Trophoblast cell (in vitro differentiated cells and primary cell): ENCODE measurements around the gene DHH.

ENCODE experiments used
- DNase-seq, 2 donors: peaks; one replicate each; pipeline ENCODE4 v3.0.0-alpha.2; 2016
- H2AFZ ChIP-seq: 2 replicates; pipeline ENCODE4 v1.6.1; 2013; ENCODE audit warnings: low read length, moderate library complexity, mild to moderate bottlenecking; ENCODE audit not compliant: insufficient read depth, poor library complexity
- H2AK5ac ChIP-seq: 2 replicates; pipeline ENCODE4 v1.6.1; 2013; ENCODE audit warnings: mild to moderate bottlenecking, low read length
- H2BK120ac ChIP-seq: 2 replicates; pipeline ENCODE4 v1.6.1; 2013; ENCODE audit warnings: low read length, mild to moderate bottlenecking, moderate library complexity; ENCODE audit not compliant: insufficient read depth, poor library complexity
- H2BK12ac ChIP-seq: 2 replicates; pipeline ENCODE4 v1.6.1; 2013; ENCODE audit warnings: mild to moderate bottlenecking, low read length, moderate library complexity
- H2BK5ac ChIP-seq: 2 replicates; pipeline ENCODE4 v1.6.1; 2013; ENCODE audit warnings: low read length, low read depth, moderate library complexity, mild to moderate bottlenecking; ENCODE audit not compliant: poor library complexity
- H3K14ac ChIP-seq: 2 replicates; pipeline ENCODE4 v1.6.1; 2013; ENCODE audit warnings: mild to moderate bottlenecking, low read length
- H3K18ac ChIP-seq: 2 replicates; pipeline ENCODE4 v1.6.1; 2013; ENCODE audit warnings: mild to moderate bottlenecking, low read length
- H3K23ac ChIP-seq: 2 replicates; pipeline ENCODE4 v1.6.1; 2013; ENCODE audit warnings: low read length
- H3K27ac ChIP-seq: 2 replicates; pipeline ENCODE4 v1.5.1; 2013; ENCODE audit warnings: low read depth, mild to moderate bottlenecking, inconsistent platforms, low read length, moderate library complexity
- H3K27me3 ChIP-seq: 2 replicates; pipeline ENCODE4 v1.6.1; 2013; ENCODE audit warnings: inconsistent platforms, mild to moderate bottlenecking, low read length, moderate library complexity; ENCODE audit not compliant: insufficient read depth
- H3K36me3 ChIP-seq, 2 experiments: 1 replicate in 1 of 2; 2 replicates in 1 of 2; pipeline ENCODE4 v1.6.1; 2013; ENCODE audit warnings: low read length in 2 of 2, mild to moderate bottlenecking in 2 of 2, moderate library complexity in 1 of 2; ENCODE audit not compliant: insufficient read depth in 2 of 2, control insufficient read depth in 1 of 2
- H3K4ac ChIP-seq: 2 replicates; pipeline ENCODE4 v1.6.1; 2013; ENCODE audit warnings: low read depth, mild to moderate bottlenecking, low read length, moderate library complexity
- H3K4me1 ChIP-seq, 2 experiments: 1 replicate in 1 of 2; 2 replicates in 1 of 2; pipeline ENCODE4 v1.6.1; 2013; ENCODE audit warnings: low read length in 2 of 2, mild to moderate bottlenecking in 2 of 2, moderate library complexity in 1 of 2; ENCODE audit not compliant: insufficient read depth in 2 of 2, control insufficient read depth in 1 of 2
- H3K4me2 ChIP-seq: 2 replicates; pipeline ENCODE4 v1.6.1; 2013; ENCODE audit warnings: inconsistent platforms, mild to moderate bottlenecking, low read length, moderate library complexity
- H3K4me3 ChIP-seq: 2 replicates; pipeline ENCODE4 v1.5.1; 2013; ENCODE audit warnings: mild to moderate bottlenecking, low read depth, low read length, inconsistent platforms
- H3K79me1 ChIP-seq: one replicate; pipeline ENCODE4 v1.6.1; 2013; ENCODE audit warnings: low read length
- H3K79me2 ChIP-seq: 2 replicates; pipeline ENCODE4 v1.6.1; 2013; ENCODE audit warnings: low read length, mild to moderate bottlenecking; ENCODE audit not compliant: control insufficient read depth, insufficient read depth, poor library complexity
- H3K9ac ChIP-seq: 2 replicates; pipeline ENCODE4 v1.6.1; 2013; ENCODE audit warnings: mild to moderate bottlenecking, low read length
- H3K9me3 ChIP-seq: 2 replicates; pipeline ENCODE4 v1.6.1; 2013; ENCODE audit warnings: low read depth, mild to moderate bottlenecking, control low read depth, inconsistent platforms, low read length; ENCODE audit not compliant: insufficient read depth
- H4K12ac ChIP-seq: 2 replicates; pipeline ENCODE4 v1.6.1; 2013; ENCODE audit warnings: low read depth, mild to moderate bottlenecking, low read length, moderate library complexity
- H4K8ac ChIP-seq: 2 replicates; pipeline ENCODE4 v1.6.1; 2013; ENCODE audit warnings: low read depth, mild to moderate bottlenecking, low read length, moderate library complexity
- H4K91ac ChIP-seq: one replicate; pipeline ENCODE4 v1.6.1; 2013; ENCODE audit warnings: low read depth, mild to moderate bottlenecking, low read length, moderate library complexity
- WGBS: extraction: QIAGEN DNeasy Blood & Tissue Kit; methylation state at CpG from one replicate; pipeline ENCODE4 v1.1.7; 2013; ENCODE audit warnings: missing lambda C conversion rate; ENCODE audit not compliant: insufficient read length, insufficient coverage; ENCODE audit errors: extremely low coverage; 5-methylcytosine and 5-hydroxymethylcytosine counted together

DHH gene

DNA sequence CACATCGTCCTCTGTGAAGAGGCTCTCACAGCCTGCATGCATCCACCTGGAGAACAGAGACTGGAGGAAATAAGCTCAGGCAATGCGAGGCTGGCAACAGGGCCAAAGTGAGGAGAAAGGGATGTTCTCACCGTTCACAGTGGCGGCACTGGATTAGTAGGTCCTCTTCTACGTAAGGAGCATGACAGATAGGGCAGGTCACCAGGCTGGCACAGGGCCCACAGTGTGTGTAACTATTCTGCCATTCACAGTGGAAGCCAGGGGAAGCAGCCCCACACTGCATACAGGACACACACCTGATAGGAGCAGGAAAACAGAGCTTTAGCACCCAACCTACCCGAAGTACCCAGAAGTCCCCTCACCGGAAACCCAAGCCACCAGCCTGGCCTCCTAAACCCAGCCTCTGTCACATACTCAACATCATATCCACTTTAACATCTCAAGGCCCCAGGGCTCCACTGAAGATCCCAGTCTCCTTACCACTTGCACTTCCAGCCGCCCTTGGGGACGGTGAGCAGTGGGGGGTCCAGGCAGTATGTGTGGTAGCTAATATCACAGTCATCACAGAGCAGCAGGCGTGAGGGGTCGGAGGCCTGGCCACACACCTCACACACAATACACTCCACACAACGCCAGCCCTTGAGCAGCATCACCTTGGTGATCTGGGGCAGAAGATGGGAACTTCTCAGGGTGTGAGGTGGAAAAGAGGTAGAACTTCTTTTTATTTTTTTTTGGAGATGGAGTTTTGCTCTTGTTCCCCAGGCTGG lies 48.3 kb downstream of the DHH start:
- H4K8ac ChIP-seq = no peak overlapping the region
- H3K9me3 ChIP-seq = no peaks in the 10 kb centered on the region
- no peak overlapping the region for H3K27ac ChIP-seq
- H3K36me3 ChIP-seq = peaks cover 85 to 94% of the 10 kb centered on the region in 2 experiments
- no peak for DNase-seq
- no peak overlapping the region for H3K14ac ChIP-seq
- no peak overlapping the region for H2BK12ac ChIP-seq
- no peaks in the 10 kb centered on the region for H3K79me2 ChIP-seq
- no peak overlapping the region for H3K23ac ChIP-seq
- no peak overlapping the region for H2BK5ac ChIP-seq
- no CpG with 5 or more reads among the region's 12 CpGs for WGBS
- H2BK120ac ChIP-seq = no peak overlapping the region
- no peak overlapping the region for H3K4me2 ChIP-seq
- no peak overlapping the region for H4K91ac ChIP-seq
- H3K4me1 ChIP-seq = no peaks in the 10 kb centered on the region
- no peak overlapping the region for H3K4me3 ChIP-seq
- no peaks in the 10 kb centered on the region for H3K27me3 ChIP-seq
- no peaks in the 10 kb centered on the region for H3K79me1 ChIP-seq
- H2AK5ac ChIP-seq = no peak overlapping the region
- H4K12ac ChIP-seq = no peak overlapping the region
- H2AFZ ChIP-seq = no peak overlapping the region
- H3K18ac ChIP-seq = no peak overlapping the region
- H3K4ac ChIP-seq = no peak overlapping the region
- H3K9ac ChIP-seq = no peak overlapping the region

DNA sequence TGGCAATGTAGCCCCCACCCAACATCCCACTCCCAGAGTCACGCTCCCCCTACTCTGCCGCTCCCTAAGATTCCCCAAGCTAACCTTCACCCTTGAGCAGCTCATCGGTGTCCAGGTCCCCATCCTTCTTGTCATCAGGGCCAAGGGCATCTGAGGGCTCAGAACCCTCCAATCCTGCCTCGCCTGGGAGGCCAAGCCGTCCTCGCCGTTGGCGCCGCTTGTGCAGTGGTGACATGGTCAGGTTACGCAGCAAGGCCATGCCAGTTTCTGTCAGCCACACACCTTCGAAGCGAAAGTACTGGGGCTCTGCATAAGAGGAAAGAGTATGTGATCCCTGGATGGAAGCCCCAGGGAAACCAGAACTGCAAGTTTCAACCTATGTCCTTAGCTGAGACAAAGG lies 49.9 kb downstream of the DHH start:
- H2AK5ac ChIP-seq = no peak overlapping the region
- no peak for DNase-seq
- no peak overlapping the region for H2BK5ac ChIP-seq
- H3K9me3 ChIP-seq = no peaks in the 10 kb centered on the region
- H2AFZ ChIP-seq = no peak overlapping the region
- H4K8ac ChIP-seq = no peak overlapping the region
- H3K4ac ChIP-seq = no peak overlapping the region
- H4K91ac ChIP-seq = no peak overlapping the region
- no peak overlapping the region for H3K9ac ChIP-seq
- H3K27me3 ChIP-seq = no peaks in the 10 kb centered on the region
- H3K27ac ChIP-seq = no peak overlapping the region
- H3K14ac ChIP-seq = no peak overlapping the region
- no peak overlapping the region for H3K23ac ChIP-seq
- H3K4me3 ChIP-seq = no peak overlapping the region
- H2BK12ac ChIP-seq = no peak overlapping the region
- H3K79me2 ChIP-seq = no peaks in the 10 kb centered on the region
- H2BK120ac ChIP-seq = no peak overlapping the region
- H3K4me1 ChIP-seq = no peaks in the 10 kb centered on the region
- no peak overlapping the region for H3K18ac ChIP-seq
- H4K12ac ChIP-seq = no peak overlapping the region
- H3K36me3 ChIP-seq = peaks cover 85 to 94% of the 10 kb centered on the region in 2 experiments
- no peak overlapping the region for H3K4me2 ChIP-seq
- H3K79me1 ChIP-seq = no peaks in the 10 kb centered on the region
- no CpG with 5 or more reads among the region's 12 CpGs for WGBS

DNA sequence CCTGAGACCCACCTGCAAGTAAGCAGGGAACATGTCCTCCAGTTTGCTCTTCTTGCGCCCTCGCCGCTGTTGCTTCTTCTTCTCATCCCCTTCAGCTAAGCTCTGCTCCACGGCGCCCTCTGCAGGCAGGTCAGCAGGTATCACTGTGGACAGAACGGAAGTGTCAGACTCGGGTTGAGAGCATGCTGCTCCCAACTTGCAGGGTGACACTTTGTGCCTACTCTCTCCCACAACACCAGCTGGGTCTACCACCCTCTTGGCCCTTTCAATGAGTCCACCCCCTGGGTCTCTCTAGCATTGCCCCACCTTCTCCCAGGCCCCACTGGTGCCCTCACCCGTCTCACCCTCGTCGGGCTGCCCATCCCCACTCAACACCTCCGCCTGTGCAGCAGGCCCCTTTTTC lies 50.7 kb downstream of the DHH start:
- no CpG with 5 or more reads among the region's 11 CpGs for WGBS
- H4K91ac ChIP-seq = no peak overlapping the region
- no peak overlapping the region for H4K8ac ChIP-seq
- H3K79me1 ChIP-seq = no peaks in the 10 kb centered on the region
- H3K14ac ChIP-seq = no peak overlapping the region
- H2BK120ac ChIP-seq = no peak overlapping the region
- no peak overlapping the region for H3K4me3 ChIP-seq
- no peaks in the 10 kb centered on the region for H3K4me1 ChIP-seq
- peaks cover 86 to 93% of the 10 kb centered on the region in 2 experiments for H3K36me3 ChIP-seq
- H2AK5ac ChIP-seq = no peak overlapping the region
- no peak overlapping the region for H3K4me2 ChIP-seq
- H3K27ac ChIP-seq = no peak overlapping the region
- no peak overlapping the region for H2AFZ ChIP-seq
- H3K9ac ChIP-seq = no peak overlapping the region
- H4K12ac ChIP-seq = no peak overlapping the region
- no peak overlapping the region for H3K18ac ChIP-seq
- H2BK5ac ChIP-seq = no peak overlapping the region
- H3K79me2 ChIP-seq = no peaks in the 10 kb centered on the region
- H3K9me3 ChIP-seq = no peaks in the 10 kb centered on the region
- H2BK12ac ChIP-seq = no peak overlapping the region
- no peak overlapping the region for H3K23ac ChIP-seq
- no peak overlapping the region for H3K4ac ChIP-seq
- DNase-seq = peak; percentile 32 to 44
- H3K27me3 ChIP-seq = no peaks in the 10 kb centered on the region

DNA sequence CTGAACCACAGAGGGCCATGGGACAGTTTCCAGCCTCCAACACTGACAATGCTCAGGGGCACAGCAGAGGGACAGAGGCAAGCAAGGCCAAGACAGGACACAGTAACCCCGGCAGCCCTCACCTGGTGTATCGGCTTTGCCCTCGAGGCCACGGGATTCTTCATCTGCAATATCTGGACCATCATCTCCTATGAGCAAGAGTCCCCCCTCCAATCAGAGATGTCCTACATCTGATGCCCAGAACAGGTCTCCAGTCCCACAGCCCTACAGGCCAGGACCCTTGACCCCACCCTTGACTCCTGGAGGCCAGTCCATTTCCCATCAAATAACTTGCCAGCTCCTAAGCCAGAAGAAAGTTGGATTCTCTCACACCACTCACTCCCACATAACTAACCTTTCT lies 51.4 kb downstream of the DHH start:
- H3K4me2 ChIP-seq = no peak overlapping the region
- H2BK5ac ChIP-seq = no peak overlapping the region
- H3K4ac ChIP-seq = no peak overlapping the region
- H3K23ac ChIP-seq = no peak overlapping the region
- H3K27ac ChIP-seq = no peak overlapping the region
- no peak overlapping the region for H4K12ac ChIP-seq
- no peaks in the 10 kb centered on the region for H3K79me1 ChIP-seq
- WGBS = no CpG with 5 or more reads among the region's 4 CpGs
- H3K4me1 ChIP-seq = no peaks in the 10 kb centered on the region
- H4K8ac ChIP-seq = no peak overlapping the region
- peaks cover 90 to 94% of the 10 kb centered on the region in 2 experiments for H3K36me3 ChIP-seq
- no peaks in the 10 kb centered on the region for H3K27me3 ChIP-seq
- no peak overlapping the region for H2BK120ac ChIP-seq
- H4K91ac ChIP-seq = no peak overlapping the region
- H2AFZ ChIP-seq = no peak overlapping the region
- no peak overlapping the region for H3K4me3 ChIP-seq
- H2AK5ac ChIP-seq = no peak overlapping the region
- no peak overlapping the region for H3K18ac ChIP-seq
- no peak for DNase-seq
- H3K14ac ChIP-seq = no peak overlapping the region
- H2BK12ac ChIP-seq = no peak overlapping the region
- no peaks in the 10 kb centered on the region for H3K9me3 ChIP-seq
- H3K79me2 ChIP-seq = no peaks in the 10 kb centered on the region
- no peak overlapping the region for H3K9ac ChIP-seq
